Activated CD4-positive, alpha-beta T cell treated with anti-CD3 and anti-CD28 coated beads, Interleukin-10, Interleukin-2, amounts not matched to agents 100 ng/mL and 50 ng/mL, durations not matched to agents 16 hours and 8 hours (primary cell): Measurements from ENCODE around the gene LCTL.

Experiments
- DNase-seq: peaks from one replicate; pipeline ENCODE4 v3.0.0-alpha.2; 2020

Gene LCTL

DNA sequence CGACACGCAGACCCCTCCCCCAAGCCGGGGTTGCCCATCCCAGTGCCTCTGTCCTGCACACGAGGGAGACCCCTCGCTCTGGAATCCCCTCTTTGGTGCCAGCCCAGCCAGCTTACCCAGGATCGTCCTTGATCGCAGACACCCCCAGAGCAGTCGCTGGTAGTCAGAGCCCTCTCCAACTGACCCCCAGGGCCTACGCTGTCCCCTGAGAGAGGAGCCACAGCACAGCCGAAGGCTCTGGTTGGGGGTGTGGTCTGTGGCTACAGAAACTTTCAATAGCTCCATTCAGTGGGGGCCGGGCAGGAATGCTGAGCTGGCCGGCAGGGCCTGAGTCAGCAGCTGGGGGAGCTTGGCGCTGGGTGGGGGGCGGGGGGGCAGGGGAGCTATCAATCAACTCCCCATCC is at the start of gene LCTL:
LCTL (minus strand) TSS at position 258 of the 404 bp plus-strand sequence. CDS start 633 bp downstream, outside the sequence.
- DNase-seq: no peak

- DNase-seq: no peak
These were observed 49.4 kb upstream of the LCTL start for GRCh38 chr15:66614951-66615760.

DNA sequence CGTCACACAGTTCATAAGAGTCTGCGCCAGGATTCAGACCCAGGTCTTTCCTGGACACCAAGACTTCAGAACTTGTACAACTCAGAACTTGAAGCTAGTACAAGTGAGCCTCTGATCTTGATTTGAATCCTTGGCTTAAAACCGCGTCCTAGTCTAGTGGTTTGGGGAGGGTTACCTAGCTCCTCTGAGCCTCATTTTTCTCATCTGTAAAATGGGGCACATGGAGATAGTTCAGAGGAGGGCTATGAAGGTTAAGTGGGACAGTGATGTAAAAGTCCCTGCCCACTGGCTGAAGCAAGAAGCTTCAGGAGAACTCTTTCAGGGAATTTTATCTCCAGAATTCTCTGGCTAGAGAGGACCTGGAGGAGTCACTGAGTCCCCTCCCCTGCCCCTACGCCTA is 48.7 kb upstream of the LCTL start:
- DNase-seq: no peak

- DNase-seq: no peak
These were observed 47.9 kb upstream of the LCTL start for GRCh38 chr15:66613743-66614142.

DNA sequence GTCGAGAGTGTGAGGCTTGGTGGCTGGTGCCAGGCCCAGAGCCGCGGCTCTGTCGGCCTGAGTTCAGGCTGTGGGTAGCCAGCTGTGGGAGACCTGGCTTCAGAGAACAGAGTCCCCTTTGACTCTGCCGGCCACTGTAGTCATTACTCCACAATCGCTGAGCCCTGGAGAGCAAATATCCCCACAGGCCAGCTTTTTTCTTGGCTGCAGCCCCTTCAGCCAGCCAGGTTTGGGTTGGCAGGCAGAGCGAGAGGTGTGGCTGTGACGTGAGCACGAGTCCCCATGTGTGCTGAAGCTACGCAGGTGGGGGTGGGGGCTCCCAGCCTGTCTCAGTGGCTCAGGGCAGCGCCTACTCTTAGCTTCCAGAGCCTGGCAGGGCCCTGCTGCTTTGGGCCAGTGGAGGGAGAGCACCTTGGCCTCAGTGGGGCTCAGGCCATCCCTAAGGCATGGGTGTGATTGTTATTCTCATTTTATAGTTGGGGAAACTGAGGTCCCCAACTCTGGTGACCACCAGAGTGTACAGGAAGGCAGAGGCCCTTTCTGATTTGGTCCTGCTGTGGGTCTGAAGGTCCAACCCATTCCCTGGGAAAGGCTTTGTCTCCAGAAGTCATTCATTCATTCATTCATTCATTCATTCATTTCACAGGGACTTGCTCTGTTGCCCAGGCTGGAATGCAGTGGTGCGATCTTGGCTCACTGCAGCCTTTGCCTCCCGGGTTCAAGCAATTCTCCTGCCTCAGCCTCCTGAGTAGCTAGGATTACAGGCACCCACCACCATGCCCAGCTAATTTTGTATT is 45.7 kb upstream of the LCTL start:
- DNase-seq: no peak

- DNase-seq: no peak
These were observed 44.1 kb upstream of the LCTL start for GRCh38 chr15:66609876-66610275.

DNA sequence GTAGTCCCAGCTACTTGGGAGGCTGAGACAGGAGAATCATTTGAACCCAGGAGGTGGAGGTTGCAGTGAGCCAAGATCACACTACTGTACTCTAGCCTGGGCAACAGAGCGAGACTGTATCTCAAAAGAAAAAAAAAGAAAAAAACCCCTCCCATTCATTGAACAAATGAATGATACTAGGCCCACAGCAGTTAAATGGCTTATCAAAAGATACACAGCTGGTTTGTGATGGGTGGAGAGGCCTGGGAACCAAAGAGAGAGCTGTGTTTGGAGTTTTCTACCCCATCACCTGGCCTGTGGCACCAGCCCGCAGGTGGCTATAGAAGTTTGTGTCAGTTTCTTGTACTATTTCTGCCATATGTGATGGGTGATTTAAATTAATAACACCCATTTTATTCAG is 43.1 kb upstream of the LCTL start:
- no peak for DNase-seq

DNA sequence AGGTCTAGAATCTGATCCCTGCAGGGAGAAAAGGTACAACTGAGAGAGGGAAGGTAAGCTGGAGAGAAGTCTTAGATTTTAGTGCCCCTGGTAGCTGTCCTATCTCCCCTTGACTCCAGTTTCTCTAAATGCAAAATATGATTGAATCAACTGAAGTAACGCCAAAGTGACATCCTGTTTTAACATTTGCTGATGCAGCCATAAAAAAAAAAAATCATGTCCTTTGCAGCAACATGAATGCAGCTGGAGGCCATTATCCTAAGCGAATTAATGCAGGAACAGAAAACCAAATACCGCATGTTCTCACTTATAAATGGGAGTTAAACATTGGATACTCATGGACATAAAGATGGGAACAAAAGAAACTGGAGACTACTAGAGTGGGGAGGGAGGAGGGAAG is 42.4 kb upstream of the LCTL start:
- no peak for DNase-seq

- DNase-seq: peak; percentile 73
These were observed 37.7 kb upstream of the LCTL start for GRCh38 chr15:66603301-66604179.

GRCh38 chr15:66601521-66601920 is 35.7 kb upstream of the LCTL start:
- no peak for DNase-seq

DNA sequence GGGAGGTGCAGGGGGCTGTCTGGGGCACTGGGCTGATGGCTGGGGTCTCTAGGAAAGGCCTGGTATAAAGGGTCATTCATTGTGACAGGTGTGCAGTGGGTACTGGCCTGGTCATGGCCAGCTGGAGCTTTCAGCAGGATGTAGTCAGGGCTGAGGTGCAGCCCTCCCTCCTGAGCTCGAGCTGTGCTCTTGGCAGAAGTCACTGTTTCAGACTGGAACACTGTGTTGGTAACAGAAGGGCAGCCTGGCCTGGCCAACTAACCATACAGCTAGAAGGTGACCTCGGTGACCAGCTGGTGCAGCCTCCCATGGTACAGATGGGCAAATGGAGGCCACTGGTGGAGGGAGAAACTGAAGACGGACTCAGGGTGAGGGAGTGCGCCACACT is 34.4 kb upstream of the LCTL start:
- no peak for DNase-seq

DNA sequence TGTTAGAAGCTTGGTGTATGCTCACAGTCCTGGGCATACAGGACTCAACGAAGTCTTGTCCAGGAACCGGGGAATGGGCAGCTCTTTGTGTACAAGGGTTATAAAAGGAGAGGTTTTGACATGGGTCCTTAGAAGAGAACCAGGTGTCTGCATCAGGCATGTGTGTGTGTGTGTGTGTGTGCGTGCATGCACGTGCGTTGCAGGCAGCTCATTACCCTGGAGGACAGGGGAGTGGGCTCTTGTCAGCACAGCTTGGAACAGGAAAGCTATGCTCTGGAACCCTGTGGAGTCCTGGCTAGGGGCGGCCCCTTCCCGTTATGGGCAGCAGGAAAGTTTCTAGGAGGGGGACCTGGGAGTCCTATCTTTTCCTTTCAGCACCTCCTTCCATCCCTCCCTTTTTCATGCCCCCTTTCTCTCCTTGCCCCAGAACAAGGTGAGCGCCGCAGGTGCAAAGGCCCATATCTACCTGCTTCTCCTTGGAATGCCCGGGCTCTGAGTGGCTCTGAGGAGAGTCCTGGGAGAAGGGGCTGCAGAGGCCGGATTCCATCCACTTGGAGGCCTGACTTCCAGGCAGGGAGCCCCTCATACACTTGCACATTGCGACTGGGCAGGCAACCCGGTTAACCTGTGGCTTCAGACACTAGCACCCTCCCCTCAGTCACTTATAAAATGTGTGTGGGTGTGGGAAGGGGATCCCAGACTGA is 33.9 kb upstream of the LCTL start:
- DNase-seq: no peak

DNA sequence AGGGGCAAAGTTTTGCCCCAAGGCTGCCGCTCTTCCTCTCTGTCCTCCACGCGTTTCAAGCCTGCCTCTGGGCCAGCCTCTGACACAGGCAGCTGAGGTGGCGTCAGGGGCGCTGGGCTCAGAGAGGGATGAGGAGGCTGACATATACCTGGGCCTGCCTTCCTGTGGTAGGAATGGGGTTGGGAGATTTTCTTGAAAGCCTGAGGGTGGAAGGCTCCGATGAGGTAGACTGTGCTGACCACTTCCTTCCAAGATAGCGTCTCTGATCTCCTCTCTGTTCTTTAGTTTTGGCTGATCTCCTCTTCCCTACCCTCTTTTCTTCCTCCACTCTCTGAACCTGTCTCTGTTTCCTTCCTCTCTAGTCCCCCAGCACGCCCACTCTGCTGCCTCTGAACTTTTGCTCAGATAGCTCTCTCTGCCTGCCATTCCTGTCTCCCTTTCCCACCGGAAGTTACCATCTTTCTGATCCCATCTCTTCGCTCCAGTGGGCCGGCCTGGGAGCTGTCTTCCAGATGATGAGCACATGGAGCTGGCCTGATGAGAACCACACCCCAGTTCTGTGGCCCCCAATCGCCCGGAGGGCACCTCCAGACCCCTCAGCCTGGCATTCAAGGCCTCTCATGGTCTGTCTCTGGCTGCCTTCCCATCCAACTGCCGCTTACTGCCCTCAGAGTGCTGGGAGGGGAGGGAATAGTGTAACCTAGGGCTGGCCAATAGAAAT is 32.5 kb upstream of the LCTL start:
- no peak for DNase-seq

GRCh38 chr15:66595931-66596545 is 30.2 kb upstream of the LCTL start:
- DNase-seq: no peak

DNA sequence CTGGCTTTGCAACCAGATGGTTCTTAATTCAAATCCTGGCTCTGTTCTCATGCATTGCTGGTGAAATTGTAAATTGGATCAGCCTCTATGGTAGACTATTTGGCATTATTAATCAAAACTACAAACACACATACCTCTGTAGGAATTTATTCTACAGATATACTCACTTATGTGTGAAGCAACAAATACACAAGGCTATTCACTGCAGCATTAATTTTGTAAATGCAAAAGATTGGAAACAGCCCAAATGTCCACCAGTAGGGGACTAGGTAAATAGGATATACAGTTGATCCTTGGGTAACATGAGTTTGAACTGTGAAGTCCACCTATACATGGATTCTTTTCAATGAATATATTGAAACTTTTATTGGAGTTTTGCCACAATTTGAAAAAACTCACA is 29.5 kb upstream of the LCTL start:
- no peak for DNase-seq

DNA sequence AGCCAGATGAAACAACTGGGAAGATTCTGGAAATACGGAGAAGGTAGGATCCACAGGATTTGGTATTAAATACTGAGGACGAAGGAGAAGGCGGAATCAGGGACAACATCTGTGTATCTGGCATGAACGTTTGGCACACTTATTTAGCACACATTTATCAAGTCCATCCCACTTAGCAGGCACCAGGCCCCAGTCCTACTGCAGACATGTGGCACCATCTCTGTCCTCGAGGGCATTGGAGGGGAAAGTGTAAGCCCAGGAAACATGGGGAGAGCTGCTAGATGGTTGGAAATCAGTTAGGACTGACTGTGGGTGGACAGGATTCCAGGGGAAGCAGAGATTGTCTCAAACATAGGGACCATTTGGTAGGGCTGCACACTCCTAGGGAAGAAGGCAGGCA is 29.0 kb upstream of the LCTL start:
- DNase-seq: no peak

GRCh38 chr15:66594344-66594743 is 28.5 kb upstream of the LCTL start:
- DNase-seq: no peak

DNA sequence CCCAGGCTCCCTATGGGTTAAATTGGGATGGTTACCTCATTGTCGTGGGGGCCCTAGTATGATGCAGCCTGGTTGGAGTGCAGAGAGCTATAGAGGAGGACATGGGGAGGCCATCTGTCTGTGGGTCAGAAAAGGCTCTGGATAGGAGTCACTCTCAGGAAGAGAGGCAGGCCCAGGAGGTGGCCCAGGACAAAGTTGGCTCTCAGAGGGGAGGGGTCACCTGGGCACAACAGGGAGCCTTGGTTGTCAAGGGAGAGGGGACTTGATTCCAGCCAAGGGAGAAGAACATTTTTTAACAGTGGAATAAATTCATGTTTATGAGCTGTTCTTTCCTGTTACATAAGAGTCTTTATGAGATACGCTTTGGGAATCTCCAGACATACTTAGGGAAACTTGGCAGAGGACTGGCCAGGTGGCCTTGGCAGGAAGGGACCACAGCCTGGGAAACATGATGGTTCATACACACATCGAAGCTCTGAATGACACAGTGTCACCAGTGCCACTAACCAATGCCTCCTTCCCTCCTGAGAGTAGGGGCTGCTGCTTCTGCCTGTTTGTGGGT is 27.5 kb upstream of the LCTL start:
- DNase-seq: no peak

GRCh38 chr15:66592505-66593218 is 26.9 kb upstream of the LCTL start:
- no peak for DNase-seq

DNA sequence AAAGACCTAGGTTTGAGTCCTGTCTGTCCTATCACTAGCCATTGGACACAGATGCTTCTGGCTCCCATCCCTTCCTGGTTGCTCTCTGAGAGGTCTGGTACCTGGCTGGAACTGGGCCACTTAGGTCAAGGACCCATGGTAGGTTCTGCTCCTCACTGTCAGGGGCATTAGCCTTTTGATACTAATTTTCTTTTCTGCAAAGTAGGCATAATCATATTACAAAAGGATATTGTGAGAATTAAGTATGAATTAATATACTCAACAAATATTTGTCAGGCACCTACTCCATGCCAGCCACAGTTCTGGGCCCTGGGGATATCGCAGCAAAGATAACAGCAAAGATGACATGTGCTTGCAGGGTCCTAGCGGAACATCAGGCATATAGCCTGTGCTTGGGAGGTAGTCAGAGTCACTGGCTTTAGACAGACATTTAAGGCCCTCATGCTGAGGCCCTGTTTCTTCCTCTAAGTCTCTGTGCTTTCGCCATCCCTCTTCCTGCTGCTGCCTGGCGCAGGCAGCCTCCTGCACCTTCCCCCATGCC is 25.6 kb upstream of the LCTL start:
- no peak for DNase-seq
